Measurements from ENCODE around the gene CCDC177. TPM values are rescaled to one million over a fixed set of nuclear protein-coding genes. Genes with fewer than 3 reads are reported as not detected.

Gene CCDC177
- total and polyA plus RNA-seq, 2 of the 8 experiments (the other 6 are each of a cell fraction or from before 2014, with no cell fraction given), result 0.62 to 2.8 TPM

DNA sequence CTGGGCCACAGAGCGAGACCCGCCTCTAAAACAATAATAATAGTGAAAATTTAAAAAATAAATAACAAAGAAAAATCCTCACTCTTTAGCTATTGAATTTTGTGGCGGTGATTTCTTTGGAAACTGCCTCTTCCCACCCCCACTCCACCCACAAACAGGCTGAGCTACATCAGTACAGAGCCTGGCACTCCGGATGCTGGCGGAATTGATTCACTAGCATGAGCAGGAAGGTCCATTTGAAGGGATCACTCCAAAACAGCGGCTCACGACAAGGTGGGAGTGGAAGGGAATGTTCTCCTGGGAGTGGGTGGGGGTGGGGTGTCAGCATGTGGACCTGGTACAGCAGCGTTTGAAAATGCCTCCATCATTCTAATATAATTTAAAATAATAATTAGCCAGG lies 26.1 kb downstream of the CCDC177 start (continued):
- TF ChIP-seq ASH2L (IDR thresholded peaks at IDR 0.05; ENCODE audit: low read length), result no peak
- TF ChIP-seq, protein P1, sequence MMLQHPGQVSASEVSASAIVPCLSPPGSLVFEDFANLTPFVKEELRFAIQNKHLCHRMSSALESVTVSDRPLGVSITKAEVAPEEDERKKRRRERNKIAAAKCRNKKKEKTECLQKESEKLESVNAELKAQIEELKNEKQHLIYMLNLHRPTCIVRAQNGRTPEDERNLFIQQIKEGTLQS (IDR thresholded peaks at IDR 0.05; ENCODE audit: insufficient read depth, low read depth, low read length), result no peak
